ENCODE results near the gene TLE1. TPM values are rescaled to one million over a fixed set of nuclear protein-coding genes. Genes with fewer than 3 reads are reported as not detected.
"Not testable (repeated sequence)": the region's sequence is repeated elsewhere in the genome, so short reads cannot be mapped to it uniquely, and the experiment has no call there.

TLE1 gene
- 1 to 10 TPM; 1.0 to 2.4 TPM for total RNA-seq

DNA sequence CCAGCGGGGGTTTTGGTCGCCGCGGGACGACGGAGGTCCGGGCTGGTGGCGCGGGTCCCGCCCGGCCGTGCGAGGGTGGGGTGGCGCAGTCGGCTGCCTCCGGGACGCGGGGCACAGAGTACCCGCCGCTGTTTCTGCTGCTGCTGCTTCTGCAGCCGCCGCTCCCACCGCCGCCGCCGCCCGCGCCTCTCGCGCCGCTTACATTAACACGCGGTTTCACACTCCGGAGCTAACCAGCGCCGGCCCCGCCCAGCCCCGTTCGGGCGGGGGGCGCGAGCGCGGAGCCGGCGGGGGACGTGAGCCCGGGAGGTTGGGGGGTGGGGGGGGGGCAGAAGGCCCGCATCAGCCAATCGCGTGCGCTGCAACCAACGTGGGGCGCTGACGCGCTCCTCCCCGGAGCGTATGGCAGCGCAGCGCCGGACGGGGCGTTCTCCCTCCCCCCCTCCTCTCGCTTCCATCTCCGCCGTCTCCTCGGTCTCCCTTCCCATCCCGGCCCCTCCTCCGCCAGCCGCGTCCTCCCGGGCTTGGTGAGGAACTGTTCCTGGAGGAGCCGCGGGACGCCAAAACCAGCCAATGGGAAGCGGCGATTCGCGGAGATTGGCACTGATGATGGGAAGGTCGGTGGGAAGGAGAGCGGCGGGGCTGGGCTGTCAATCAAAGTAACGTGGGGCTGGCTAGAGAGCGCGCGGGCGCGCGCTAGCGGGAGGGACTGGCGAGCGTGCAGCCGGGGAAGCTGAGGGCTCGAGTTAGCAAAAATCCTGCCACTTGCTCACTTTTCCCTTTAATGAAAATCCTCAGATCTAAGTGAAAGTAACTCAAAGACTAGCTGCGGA is at the start of gene TLE1:
Gene TLE1, minus strand, starts transcription at position 205 of the 833 bp plus-strand sequence. CDS start 1,307 bp downstream, outside the sequence.
- peaks cover 10 to 18% of the 10 kb centered on the region in 2 donors for H3K4me1 Mint-ChIP-seq (ENCODE audit: low read depth in 2 of 2)
- H3K27ac Mint-ChIP-seq: peak within 1 kb of the TSS; percentile 62 to 85
- no peaks in the 10 kb centered on the region for H3K9me3 Mint-ChIP-seq
- peak; percentile 89 to 91 for ATAC-seq
- peak; percentile 96 for DNase-seq (ENCODE audit: low spot score)
- H3K27me3 Mint-ChIP-seq: peaks cover 12 to 16% of the 10 kb centered on the region in 2 donors
- H3K36me3 Mint-ChIP-seq: no peaks in the 10 kb centered on the region
- H3K4me3 Mint-ChIP-seq: peak within 1 kb of the TSS; percentile 91

DNA sequence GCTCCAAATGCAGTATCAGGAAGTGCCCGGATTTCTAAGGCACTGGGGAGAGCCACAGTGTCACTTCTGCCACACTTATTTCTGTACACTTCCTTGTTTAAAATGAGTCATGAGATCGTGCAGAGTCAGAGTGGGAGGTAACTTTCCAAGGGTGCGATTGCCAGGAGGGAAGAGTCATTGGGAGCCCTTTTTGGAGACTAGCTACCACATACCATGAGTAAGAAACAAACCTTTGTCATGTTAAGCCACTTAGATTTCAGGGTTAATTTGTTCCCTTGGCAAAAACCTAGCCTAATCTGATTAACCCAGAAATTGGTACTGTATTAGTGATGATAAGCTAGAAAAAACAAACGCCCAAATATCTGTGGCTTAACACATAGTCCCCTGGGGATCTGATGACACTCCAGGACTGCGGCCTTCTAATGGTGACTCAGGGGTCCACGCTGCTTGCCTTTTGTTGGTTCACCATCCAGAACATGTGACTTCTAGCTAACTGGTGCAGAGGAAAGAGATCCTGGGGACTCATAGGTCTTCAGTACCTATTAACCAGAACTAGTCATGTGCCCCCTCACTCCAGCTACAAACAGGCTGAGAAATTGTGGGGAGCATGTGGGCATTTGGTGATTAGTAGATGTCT is 48.6 kb upstream of the TLE1 start:
- no peak overlapping the region for H3K27ac Mint-ChIP-seq
- H3K9me3 Mint-ChIP-seq: no peaks in the 10 kb centered on the region
- peaks cover 10% of the 10 kb centered on the region for H3K36me3 Mint-ChIP-seq
- no peak overlapping the region for H3K4me3 Mint-ChIP-seq
- no peak for DNase-seq (ENCODE audit: low spot score)
- H3K27me3 Mint-ChIP-seq: peaks cover 0 to 2% of the 10 kb centered on the region in 2 donors
- no peak for ATAC-seq
- peaks cover 0 to 3% of the 10 kb centered on the region in 2 donors for H3K4me1 Mint-ChIP-seq (ENCODE audit: low read depth in 2 of 2)

DNA sequence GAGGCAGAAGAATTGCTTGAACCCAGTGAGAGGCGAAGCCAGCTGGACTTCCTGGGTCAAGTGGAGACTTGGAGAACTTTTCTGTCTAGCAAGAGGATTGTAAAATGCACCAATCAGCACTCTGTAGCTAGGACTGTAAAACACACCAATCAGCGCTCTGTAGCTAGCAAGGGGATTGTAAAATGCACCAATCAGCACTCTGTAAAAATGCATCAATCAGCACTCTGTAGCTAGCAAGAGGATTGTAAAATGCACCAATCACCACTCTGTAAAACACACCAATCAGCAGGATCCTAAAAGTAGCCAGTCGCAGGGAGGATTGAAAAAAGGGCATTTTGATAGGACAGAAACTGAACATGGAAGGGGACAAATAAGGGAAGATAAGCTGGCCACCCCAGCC is 41.2 kb upstream of the TLE1 start:
- H3K4me3 Mint-ChIP-seq; DNase-seq (ENCODE audit: low spot score); H3K4me1 Mint-ChIP-seq (ENCODE audit: low read depth in 2 of 2); H3K9me3 Mint-ChIP-seq; H3K27ac Mint-ChIP-seq; H3K27me3 Mint-ChIP-seq; ATAC-seq; H3K36me3 Mint-ChIP-seq: not testable (repeated sequence)

DNA sequence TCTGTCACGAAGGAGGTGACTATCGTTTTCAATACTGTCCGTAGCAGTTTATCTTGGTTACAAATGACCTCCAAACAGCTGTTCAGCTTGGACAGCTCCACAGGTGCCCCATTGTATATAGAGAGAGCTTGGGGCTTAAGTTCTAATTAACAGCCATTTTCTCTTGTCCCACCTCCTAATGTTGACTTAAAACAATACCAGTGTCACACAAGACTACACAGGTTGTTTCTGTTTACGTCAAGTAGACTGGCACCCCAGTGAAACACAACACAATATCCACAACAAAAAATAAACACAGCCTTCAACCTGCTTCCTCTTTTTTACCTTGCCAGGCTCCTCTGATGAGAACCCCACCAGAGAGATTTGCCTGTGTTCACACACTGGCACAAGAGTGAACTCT is 39.8 kb upstream of the TLE1 start:
- H3K27ac Mint-ChIP-seq: no peak overlapping the region
- DNase-seq (ENCODE audit: low spot score) (no peak), ATAC-seq (no peak)
- H3K27me3 Mint-ChIP-seq: no peaks in the 10 kb centered on the region
- no peak overlapping the region for H3K4me3 Mint-ChIP-seq
- peaks cover 3% of the 10 kb centered on the region for H3K9me3 Mint-ChIP-seq
- no peaks in the 10 kb centered on the region for H3K36me3 Mint-ChIP-seq
- no peaks in the 10 kb centered on the region for H3K4me1 Mint-ChIP-seq (ENCODE audit: low read depth in 2 of 2)

DNA sequence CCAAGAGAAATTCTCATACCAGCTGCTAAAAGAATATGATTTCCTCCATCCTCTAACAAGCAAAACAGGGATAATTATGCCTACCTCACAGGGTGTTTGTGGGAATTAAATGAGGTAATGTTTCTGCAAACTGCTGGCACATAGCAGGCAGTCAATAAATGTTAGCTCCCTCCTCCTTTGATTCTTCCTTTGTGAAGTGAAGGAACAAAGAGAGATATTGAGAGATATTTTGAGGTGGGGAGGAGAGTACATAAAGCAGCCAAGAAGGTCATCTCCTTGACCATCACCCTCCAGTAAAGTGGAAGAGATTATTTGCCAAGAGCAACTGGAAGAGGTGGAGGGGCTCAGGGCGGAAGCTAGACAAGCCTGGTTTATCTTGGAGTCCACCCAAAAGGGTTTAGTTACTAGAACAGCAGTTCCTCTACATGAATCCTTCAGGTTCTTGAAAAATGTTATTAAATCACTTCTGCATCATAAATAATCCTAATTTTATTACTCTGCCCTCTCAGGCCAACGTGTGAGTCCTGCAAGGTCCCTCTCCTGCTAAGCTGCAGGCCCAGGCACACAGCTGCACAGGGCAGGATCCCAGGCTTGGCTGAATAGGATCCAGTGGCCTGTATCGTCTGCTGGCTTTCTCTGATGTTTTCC is 35.0 kb upstream of the TLE1 start:
- Mint-ChIP-seq H3K27me3 (peaks cover 0 to under 1% of the 10 kb centered on the region in 2 donors), H3K4me1 (ENCODE audit: low read depth in 2 of 2) (peaks cover 0 to 4% of the 10 kb centered on the region in 2 donors), H3K4me3 (no peak overlapping the region), H3K9me3 (no peaks in the 10 kb centered on the region), H3K36me3 (no peaks in the 10 kb centered on the region), H3K27ac (no peak overlapping the region)
- DNase-seq (ENCODE audit: low spot score): no peak
- ATAC-seq: no peak

DNA sequence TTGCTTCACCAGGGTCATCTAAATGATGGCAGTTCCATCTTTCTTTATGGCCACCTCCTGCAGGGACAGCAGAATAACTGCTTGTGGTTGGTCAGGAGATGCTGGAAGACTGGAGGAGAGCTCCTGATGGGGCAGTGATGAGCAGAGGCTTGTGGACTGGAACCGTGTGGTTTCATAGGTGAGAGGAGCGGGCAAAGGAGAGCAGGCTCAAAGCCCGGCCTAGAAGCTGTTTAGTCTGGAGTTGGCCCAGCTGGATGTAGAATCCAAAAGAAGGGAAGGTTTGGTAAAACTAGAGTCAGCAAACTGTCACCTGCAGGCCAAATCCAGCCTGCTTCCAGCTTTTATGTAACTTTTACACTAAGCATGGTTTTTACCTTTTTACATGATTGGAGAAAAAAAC is 32.9 kb upstream of the TLE1 start:
- H3K27ac Mint-ChIP-seq: no peak overlapping the region
- peaks cover 0 to 4% of the 10 kb centered on the region in 2 donors for H3K4me1 Mint-ChIP-seq (ENCODE audit: low read depth in 2 of 2)
- no peak overlapping the region for H3K4me3 Mint-ChIP-seq
- no peaks in the 10 kb centered on the region for H3K36me3 Mint-ChIP-seq
- no peaks in the 10 kb centered on the region for H3K9me3 Mint-ChIP-seq
- DNase-seq (ENCODE audit: low spot score) (no peak), ATAC-seq (no peak)
- peaks cover 0 to 2% of the 10 kb centered on the region in 2 donors for H3K27me3 Mint-ChIP-seq

DNA sequence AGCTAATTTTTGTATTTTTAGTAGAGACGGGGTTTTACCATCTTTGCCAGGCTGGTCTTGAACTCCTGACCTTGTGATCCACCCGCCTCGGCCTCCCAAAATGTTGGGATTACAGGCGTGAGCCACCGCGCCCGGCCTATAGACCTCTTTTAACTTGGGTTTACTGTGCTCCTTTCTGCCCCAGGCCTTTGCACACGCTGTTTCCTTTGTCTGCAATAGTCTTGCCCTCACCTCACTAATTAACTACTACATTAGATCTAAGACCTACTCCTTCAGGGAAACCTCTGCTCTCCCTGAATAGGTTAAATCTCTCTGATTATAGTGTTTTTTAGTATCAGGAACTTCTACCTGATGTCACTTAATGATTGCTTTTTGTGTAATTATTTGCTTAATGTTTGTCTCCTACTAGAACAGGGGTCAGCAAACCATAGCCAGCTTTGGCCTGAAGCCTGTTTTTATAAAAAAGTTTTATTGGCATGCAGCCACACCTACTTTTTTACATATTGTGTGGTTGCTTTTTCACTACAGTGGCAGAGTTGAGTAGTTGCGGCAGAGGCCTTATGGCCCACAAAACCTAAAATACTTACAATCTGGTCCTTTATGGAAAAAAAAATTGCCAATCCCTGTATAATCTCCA is 31.2 kb upstream of the TLE1 start:
- Mint-ChIP-seq H3K27ac (no peak overlapping the region), H3K36me3 (no peaks in the 10 kb centered on the region)

DNA sequence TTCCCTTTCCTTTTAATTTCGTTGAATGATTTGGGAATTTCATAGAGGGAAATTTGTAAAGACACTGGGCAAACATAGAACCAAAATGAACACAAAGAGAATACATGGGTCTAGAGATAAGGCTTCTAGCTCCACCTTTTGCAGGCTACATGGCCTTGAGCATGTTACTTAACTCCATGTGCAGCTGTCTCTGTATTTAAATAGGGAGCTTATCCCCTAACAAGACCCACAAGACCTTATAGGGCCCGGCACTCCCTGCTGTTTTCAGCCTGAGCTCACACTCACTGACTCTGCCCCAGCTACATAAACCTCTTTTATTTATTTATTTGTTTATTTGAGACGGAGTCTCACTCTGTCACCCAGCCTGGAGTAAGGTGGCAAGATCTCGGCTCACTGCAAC is 30.6 kb upstream of the TLE1 start:
- Mint-ChIP-seq H3K4me1 (ENCODE audit: low read depth in 2 of 2) (peaks cover 0 to 4% of the 10 kb centered on the region in 2 donors), H3K36me3 (no peaks in the 10 kb centered on the region), H3K27me3 (peaks cover 0 to 2% of the 10 kb centered on the region in 2 donors), H3K27ac (no peak overlapping the region), H3K4me3 (no peak overlapping the region), H3K9me3 (no peaks in the 10 kb centered on the region)
- ATAC-seq (no peak), DNase-seq (ENCODE audit: low spot score) (no peak)

More for the DNA sequence above, 31.2 kb upstream of the TLE1 start:
- no peak overlapping the region for H3K4me3 Mint-ChIP-seq
- peaks cover 0 to 2% of the 10 kb centered on the region in 2 donors for H3K27me3 Mint-ChIP-seq
- peaks cover 0 to 4% of the 10 kb centered on the region in 2 donors for H3K4me1 Mint-ChIP-seq (ENCODE audit: low read depth in 2 of 2)
- ATAC-seq: no peak
- H3K9me3 Mint-ChIP-seq: no peaks in the 10 kb centered on the region
- DNase-seq (ENCODE audit: low spot score): no peak

DNA sequence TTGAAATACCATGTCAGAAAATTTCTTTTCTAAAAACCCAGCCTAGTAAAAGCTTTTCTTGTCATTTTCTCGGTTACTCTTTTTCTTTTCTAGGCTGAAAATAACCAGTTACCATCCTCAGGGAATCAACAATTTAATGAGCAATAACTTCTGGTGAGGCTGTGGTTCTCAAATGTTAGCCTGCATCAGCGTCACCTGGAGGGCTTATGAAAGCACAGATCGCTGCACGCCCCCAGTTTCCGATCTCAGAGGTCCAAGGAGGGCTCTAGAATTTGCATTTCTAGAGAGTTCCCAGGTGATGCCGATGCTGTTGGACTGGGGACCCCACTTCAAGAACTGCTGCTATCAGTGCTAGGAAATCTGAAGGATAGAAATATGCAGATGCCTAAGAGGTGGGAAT is 28.9 kb upstream of the TLE1 start:
- H3K9me3 Mint-ChIP-seq: no peaks in the 10 kb centered on the region

DNA sequence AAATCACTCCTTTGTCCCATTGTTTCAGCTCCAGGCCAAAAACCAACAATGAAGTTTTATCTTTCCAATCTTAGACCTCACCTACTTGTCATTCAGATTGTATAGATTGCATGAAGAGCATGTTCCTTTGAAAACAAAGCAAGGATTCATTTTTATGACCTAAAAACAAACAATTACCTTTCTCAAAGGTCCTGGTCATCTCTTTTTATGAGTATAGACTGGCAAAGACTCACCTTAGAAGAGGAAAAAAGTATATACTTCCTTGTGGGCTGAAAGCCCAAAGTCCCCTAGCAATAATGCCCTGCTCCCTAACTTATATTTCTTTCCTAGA is 28.4 kb upstream of the TLE1 start:
- no peak for ATAC-seq
- H3K36me3 Mint-ChIP-seq: no peaks in the 10 kb centered on the region
- no peak overlapping the region for H3K4me3 Mint-ChIP-seq
- no peak overlapping the region for H3K27ac Mint-ChIP-seq
- DNase-seq (ENCODE audit: low spot score): no peak
- H3K4me1 Mint-ChIP-seq (ENCODE audit: low read depth in 2 of 2): peaks cover 0 to 4% of the 10 kb centered on the region in 2 donors
- H3K9me3 Mint-ChIP-seq: no peaks in the 10 kb centered on the region
- peaks cover 0 to 2% of the 10 kb centered on the region in 2 donors for H3K27me3 Mint-ChIP-seq

More for the DNA sequence above, 28.9 kb upstream of the TLE1 start:
- no peak overlapping the region for H3K4me3 Mint-ChIP-seq
- no peak for DNase-seq (ENCODE audit: low spot score)
- ATAC-seq: no peak
- H3K4me1 Mint-ChIP-seq (ENCODE audit: low read depth in 2 of 2): peaks cover 0 to 4% of the 10 kb centered on the region in 2 donors
- H3K36me3 Mint-ChIP-seq: no peaks in the 10 kb centered on the region
- no peak overlapping the region for H3K27ac Mint-ChIP-seq
- H3K27me3 Mint-ChIP-seq: peaks cover 0 to 2% of the 10 kb centered on the region in 2 donors

DNA sequence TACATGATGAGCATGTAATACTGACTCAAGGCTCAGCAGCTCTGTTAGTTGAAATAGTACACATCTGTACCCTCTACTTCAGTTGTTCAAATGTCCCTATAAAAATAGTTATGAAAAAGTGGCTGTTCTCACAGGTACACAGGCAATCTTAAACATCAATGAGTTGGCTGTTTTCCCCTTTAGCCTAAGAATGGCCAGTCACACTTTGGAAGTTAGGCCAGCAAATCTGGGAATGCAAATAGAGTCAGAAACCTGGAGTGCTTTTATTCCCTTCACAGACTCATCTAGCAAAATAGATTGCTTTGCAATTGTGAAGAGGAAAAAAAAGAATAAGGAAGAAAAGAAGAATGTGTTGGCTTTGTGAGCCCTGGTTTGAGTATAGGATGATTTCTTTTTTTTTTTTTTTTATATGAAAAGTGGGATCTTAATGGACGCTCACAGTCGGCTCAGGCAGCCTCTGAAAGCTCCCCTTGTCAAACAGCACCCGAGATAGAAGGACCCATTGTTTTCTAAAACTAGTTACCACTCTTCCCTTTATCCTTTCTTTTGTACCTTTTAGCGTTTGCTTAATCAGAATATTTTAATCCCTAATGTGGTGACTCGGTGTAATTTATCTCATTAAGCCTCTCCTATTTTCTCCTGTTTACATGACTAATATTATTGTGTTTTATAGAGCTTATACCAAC is 27.9 kb upstream of the TLE1 start:
- H3K27me3 Mint-ChIP-seq: peaks cover 0 to 2% of the 10 kb centered on the region in 2 donors
- no peaks in the 10 kb centered on the region for H3K9me3 Mint-ChIP-seq
- DNase-seq (ENCODE audit: low spot score) (no peak), ATAC-seq (no peak)
- no peak overlapping the region for H3K27ac Mint-ChIP-seq
- H3K4me3 Mint-ChIP-seq: no peak overlapping the region
- peaks cover 0 to 4% of the 10 kb centered on the region in 2 donors for H3K4me1 Mint-ChIP-seq (ENCODE audit: low read depth in 2 of 2)
- H3K36me3 Mint-ChIP-seq: no peaks in the 10 kb centered on the region

DNA sequence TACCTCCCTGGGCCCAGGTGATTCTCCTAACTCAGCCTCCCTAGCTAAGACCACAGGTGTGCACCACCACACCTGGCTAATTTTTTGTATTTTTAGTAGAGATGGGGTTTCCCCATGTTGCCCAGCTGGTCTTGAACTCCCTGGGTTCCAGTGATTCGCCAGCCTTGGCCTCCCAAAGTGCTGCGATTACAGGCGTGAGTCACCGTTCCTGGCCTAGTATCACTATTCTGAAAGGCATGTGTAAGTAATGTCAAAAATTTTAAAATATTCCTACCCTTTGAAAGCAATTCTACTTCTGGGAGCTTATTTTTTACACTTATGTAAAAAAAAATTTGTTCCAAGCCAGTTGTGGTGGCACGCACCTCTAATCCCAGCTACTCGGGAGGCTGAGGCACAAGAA is 27.1 kb upstream of the TLE1 start:
- Mint-ChIP-seq H3K4me3 (no peak overlapping the region), H3K4me1 (ENCODE audit: low read depth in 2 of 2) (no peaks in the 10 kb centered on the region), H3K27me3 (peaks cover 0 to 2% of the 10 kb centered on the region in 2 donors), H3K27ac (no peak overlapping the region), H3K9me3 (no peaks in the 10 kb centered on the region), H3K36me3 (no peaks in the 10 kb centered on the region)
- DNase-seq (ENCODE audit: low spot score) (no peak), ATAC-seq (no peak)

DNA sequence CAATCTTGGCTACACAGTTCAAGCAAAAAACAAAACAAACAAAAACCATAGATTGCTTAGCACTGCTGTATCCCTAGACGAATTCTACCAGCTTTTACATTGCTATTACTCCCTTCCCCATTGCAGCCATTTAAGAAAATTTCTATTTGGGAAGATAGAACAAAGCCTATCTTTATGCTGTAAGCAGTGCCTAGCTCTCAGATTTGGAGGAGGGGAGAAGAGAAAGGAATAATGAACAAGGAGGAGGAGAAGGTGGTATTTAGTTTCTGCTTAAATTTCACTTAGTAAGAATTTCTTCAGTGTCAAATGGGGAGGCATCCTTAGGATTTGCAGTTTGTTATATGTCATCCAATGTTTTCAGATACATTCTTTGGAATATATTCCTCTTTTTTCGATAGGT is 16.2 kb upstream of the TLE1 start:
- Mint-ChIP-seq H3K4me3 (no peak overlapping the region), H3K27ac (no peak overlapping the region), H3K4me1 (ENCODE audit: low read depth in 2 of 2) (no peaks in the 10 kb centered on the region), H3K27me3 (peaks cover 0 to 2% of the 10 kb centered on the region in 2 donors), H3K9me3 (no peaks in the 10 kb centered on the region), H3K36me3 (no peaks in the 10 kb centered on the region)
- DNase-seq (ENCODE audit: low spot score) (no peak), ATAC-seq (no peak)

All from natural killer cell treated with Interleukin-12 subunit alpha and Interleukin-12 subunit beta and Interleukin-15 and Interleukin-18, amount 100 ng/mL, for 72 hours (primary cell).